Right lobe of liver (tissue), 6 donors: ENCODE results near the gene SLC2A6. TPM values are rescaled to one million over a fixed set of nuclear protein-coding genes. Genes with fewer than 3 reads are reported as not detected.
A peak's percentile ranks its signal among the peaks of the same experiment; 100 is the strongest.

Experiments
- ATAC-seq, 4 donors: fragments of 200-7000 bp; cut with Tn5 transposase; one replicate each; pipeline ENCODE4 v1.9.1; 2020; ENCODE audit warnings: mild to moderate bottlenecking in 4 of 4, moderate library complexity in 4 of 4
- DNase-seq, 3 donors: peaks; one replicate each; pipeline ENCODE4 v3.0.0-alpha.2; 2020
- H3K27ac ChIP-seq, 3 donors: fragments of 200-600 bp; one replicate each; pipeline ENCODE4 v1.8.0; 2022
- H3K27me3 ChIP-seq, 2 donors: fragments of 200-600 bp; one replicate each; pipeline ENCODE4 v1.8.0; 2022
- H3K36me3 ChIP-seq, 4 donors: fragments of 200-600 bp; sonication (generic) in 1 of 4; one replicate each; pipeline versions ENCODE4 v1.5.1 to v1.8.0; 2017 to 2022; ENCODE audit warnings: control low read depth in 1 of 4
- H3K4me1 ChIP-seq, 4 donors: fragments of 200-600 bp; sonication (generic) in 1 of 4; one replicate each; pipeline versions ENCODE4 v1.5.1 to v1.8.0; 2017 to 2022; ENCODE audit warnings: control low read depth in 1 of 4
- H3K4me3 ChIP-seq, 3 donors: fragments of 200-600 bp; one replicate each; pipeline ENCODE4 v1.8.0; 2022
- H3K9me3 ChIP-seq, 4 donors: fragments of 200-600 bp; sonication (generic) in 1 of 4; one replicate each; pipeline versions ENCODE4 v1.5.1 to v1.8.0; 2017 to 2022; ENCODE audit warnings: control low read depth in 1 of 4
- CTCF ChIP-seq, 4 donors: fragments of 200-600 bp in 3 of 4; fragments of 450-650 bp in 1 of 4; IDR thresholded peaks; one replicate each; pipeline versions ENCODE4 v1.5.1 to v1.8.0; 2016 to 2022; ENCODE audit warnings: antibody characterized with exemption in 4 of 4, mild to moderate bottlenecking in 2 of 4
- POLR2A ChIP-seq: fragments of 450-650 bp; IDR thresholded peaks from one replicate; pipeline ENCODE4 v1.6.1; 2017; ENCODE audit warnings: antibody characterized with exemption, mild to moderate bottlenecking
- WGBS: methylation state at CpG from one replicate; pipeline ENCODE4 v1.1.6; 2018; ENCODE audit warnings: low coverage, low lambda C conversion rate; ENCODE audit not compliant: insufficient coverage; ENCODE audit errors: missing lambda C conversion rate; 5-methylcytosine and 5-hydroxymethylcytosine counted together
- intact Hi-C, 2 donors: fragments of 100-400 bp; cut with DNase I; formaldehyde crosslinking; loops; one replicate each; pipeline versions ENCODE4 v1.11.2 to v1.14.1; 2022
- total RNA-seq, 6 experiments: library from RNA; depleted of rRNA in 2 of 6; stranded (reverse); fragments of >200 nt in 2 of 6; fragmentation: NEBNext Ultra II Directional in 3 of 6; extraction: Animal tissue kit (Norgen Biotek cat#: 25700) in 3 of 6; gene quantifications; one replicate each; pipeline versions ENCODE4 v1.1.0 to v1.2.4, GENCODE V29; 2016 to 2023
- donor health status: DM: no; HTN: yes; CAD: no.
- donor health status: DM: no; HTN: no; CAD: no.
- donor health status: DM: no; HTN: no; CAD: no.
- donor health status: DM: no; HTN: yes; CAD: no.
- donor health status: DM: no; HTN: yes; CAD: no.

Gene SLC2A6
- total RNA-seq, 6 experiments from 2014 or later = 0.88 to 6.8 (median 2.8) TPM

DNA sequence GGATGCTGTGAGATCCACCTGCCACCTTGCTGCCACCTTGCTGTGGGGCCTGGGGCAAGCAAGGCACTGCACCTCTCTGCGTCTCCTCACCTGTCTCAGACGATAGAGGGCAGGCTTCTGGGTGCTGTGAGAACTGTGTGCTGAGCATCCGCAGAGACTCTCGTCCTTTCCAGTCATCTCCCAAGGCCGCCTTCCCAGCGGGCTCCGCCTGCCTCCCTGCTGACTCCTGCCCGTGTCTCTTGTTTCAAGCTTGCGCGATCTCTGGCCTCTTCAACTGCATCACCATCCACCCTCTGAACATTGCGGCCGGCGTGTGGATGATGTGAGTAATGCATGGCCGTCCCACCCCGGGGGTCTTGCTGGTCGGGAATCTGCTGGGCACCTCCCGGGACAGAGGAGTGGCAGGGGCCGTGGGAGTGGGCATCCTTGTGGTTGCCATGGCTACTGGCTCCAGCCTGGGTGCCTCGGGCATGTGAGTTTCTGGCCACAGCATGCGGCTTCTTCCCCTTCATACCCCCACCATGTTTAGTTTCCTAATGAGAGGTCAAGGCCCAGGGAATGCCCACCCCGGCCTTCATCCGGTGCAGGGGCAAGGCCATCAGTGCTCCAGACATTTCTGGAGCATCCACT, 15.6 kb downstream of the SLC2A6 start:
- peaks cover 0 to 22% (median 6%) of the 10 kb centered on the region in 4 donors for H3K4me1 ChIP-seq
- 90% methylated on average over 5 of the region's 22 CpGs for WGBS
- DNase-seq = no peak

GRCh38 chr9:133461975-133462374, 16.9 kb downstream of the SLC2A6 start:
- WGBS = no CpG with 5 or more reads among the region's 4 CpGs
- DNase-seq (peak in 2 of 3 donors; percentile 75 to 84), ATAC-seq (peak in 1 of 4 donors; percentile 12)
- no peaks in the 10 kb centered on the region for H3K9me3 ChIP-seq
- peak overlapping the region in 1 of 3 donors; percentile 98 for H3K27ac ChIP-seq
- peaks cover 0 to 22% (median 6%) of the 10 kb centered on the region in 4 donors for H3K4me1 ChIP-seq
- no peak for TF ChIP-seq POLR2A
- no peak for TF ChIP-seq CTCF (IDR thresholded peaks at IDR 0.05)
- intact Hi-C loops = no loop called here
- H3K27me3 ChIP-seq = no peaks in the 10 kb centered on the region
- peaks cover 0 to 18% (median 6%) of the 10 kb centered on the region in 4 donors for H3K36me3 ChIP-seq
- H3K4me3 ChIP-seq = no peak overlapping the region

More for the DNA sequence above, 15.6 kb downstream of the SLC2A6 start:
- no peak for TF ChIP-seq POLR2A
- no peak for TF ChIP-seq CTCF (IDR thresholded peaks at IDR 0.05)
- H3K27ac ChIP-seq = no peak overlapping the region
- H3K27me3 ChIP-seq = no peaks in the 10 kb centered on the region
- intact Hi-C loops = no loop called here
- no peaks in the 10 kb centered on the region for H3K9me3 ChIP-seq
- H3K4me3 ChIP-seq = no peak overlapping the region
- H3K36me3 ChIP-seq = peaks cover 0 to 25% (median 6%) of the 10 kb centered on the region in 4 donors
- no peak for ATAC-seq

DNA sequence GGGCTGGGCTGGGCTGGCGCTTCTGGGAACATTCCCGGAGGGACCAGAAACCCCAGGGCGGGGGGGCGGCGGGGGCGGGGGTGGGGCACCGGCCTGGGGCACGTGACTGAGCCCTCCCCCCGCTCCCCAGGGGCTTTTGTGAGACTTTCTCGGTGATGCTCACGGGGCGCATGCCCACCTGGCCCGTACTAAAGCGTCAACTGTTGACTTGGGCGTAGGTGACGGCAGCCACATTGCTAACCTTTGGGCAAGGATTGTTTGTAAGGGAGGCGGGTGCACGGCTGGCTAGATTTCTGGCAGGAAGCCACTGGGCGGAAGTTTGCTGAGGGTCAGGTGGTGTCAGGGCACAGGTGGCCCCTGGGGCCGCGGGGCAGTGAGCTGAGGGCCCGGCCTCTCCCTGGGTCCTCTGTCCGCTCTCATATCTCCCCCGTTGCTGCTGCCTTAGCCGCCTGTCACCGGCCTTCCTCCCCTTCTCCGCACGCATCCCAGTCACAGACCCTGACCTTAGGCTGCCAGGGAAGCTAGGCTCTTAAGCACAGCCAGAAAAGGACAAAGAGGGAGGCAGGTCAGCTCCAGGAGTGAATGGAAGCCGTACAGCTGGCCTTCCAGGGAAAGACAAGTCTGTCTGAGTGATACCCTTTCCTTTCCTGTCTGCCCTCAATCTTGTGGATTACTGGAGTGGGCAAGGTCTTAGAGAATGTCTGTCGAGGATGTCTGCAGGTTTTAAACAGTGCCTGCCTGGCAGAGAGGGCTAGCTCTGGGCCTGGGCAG, 18.3 kb downstream of the SLC2A6 start:
- TF ChIP-seq CTCF (IDR thresholded peaks at IDR 0.05) (no peak), POLR2A (peak; percentile 76)
- Histone ChIP-seq H3K9me3 (no peaks in the 10 kb centered on the region), H3K27me3 (no peaks in the 10 kb centered on the region), H3K4me3 (peak overlapping the region; percentile 43 to 79 (median 72)), H3K27ac (peak overlapping the region; percentile 79 to 99 (median 98)), H3K36me3 (peaks cover 0 to 7% (median under 1%) of the 10 kb centered on the region in 4 donors), H3K4me1 (peaks cover 0 to 22% (median 6%) of the 10 kb centered on the region in 4 donors)
- ATAC-seq = peak; percentile 57 to 71 (median 64)
- 9% methylated on average over 14 of the region's 30 CpGs for WGBS
- DNase-seq = peak; percentile 90 to 96 (median 95)
- intact Hi-C loops = no loop called here

- H3K9me3 ChIP-seq = no peaks in the 10 kb centered on the region
- ATAC-seq (peak; percentile 87 to 92 (median 88)), DNase-seq (peak; percentile 99)
- intact Hi-C loops = no loop called here
- no peaks in the 10 kb centered on the region for H3K36me3 ChIP-seq
- H3K4me1 ChIP-seq = peaks cover 0 to 22% (median 6%) of the 10 kb centered on the region in 4 donors
- WGBS = 0% methylated on average over 6 of the region's 86 CpGs
- no peaks in the 10 kb centered on the region for H3K27me3 ChIP-seq
- peak within 1 kb of the TSS; percentile 79 to 99 (median 98) for H3K27ac ChIP-seq
- TF ChIP-seq POLR2A (peak; percentile 87), CTCF (IDR thresholded peaks at IDR 0.05) (peak in 1 of 4 donors; percentile 2)
- H3K4me3 ChIP-seq = peak within 1 kb of the TSS; percentile 43 to 79 (median 72)
Measured at GRCh38 chr9:133459476-133460404, 19.2 kb downstream of the SLC2A6 start, which contains the start of gene CACFD1. Gene CACFD1 (plus strand): TSS chr9:133459978. CDS start chr9:133460067, 89 bp downstream.
